ENCODE data around the gene CC2D2A.
"Not testable (repeated sequence)": the region's sequence is repeated elsewhere in the genome, so short reads cannot be mapped to it uniquely, and the experiment has no call there.

The CC2D2A gene

GRCh38 chr4:15470128-15470475 lies 420 bp downstream of the CC2D2A start:
- no peak for DNase-seq

DNA sequence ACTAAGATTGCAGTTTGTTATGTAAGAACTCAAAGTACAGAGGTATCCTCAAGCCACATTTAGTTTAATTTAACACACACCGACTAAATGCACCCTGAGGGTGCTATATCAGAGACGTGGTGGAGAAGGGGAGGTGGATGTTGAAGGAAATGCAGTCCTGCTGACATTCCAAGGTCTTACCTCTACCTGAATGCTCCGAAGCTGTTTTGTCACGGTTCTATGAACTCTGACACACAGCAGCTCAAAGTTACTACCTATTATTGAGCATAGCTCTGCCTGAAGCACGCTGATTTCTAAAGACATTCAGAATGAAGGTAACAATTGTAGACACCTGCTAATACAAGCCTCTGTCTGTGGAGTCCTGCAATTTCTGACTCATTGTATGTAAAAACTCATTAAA lies 6.7 kb downstream of the CC2D2A start:
- DNase-seq = no peak

GRCh38 chr4:15478724-15479088 lies 9.0 kb downstream of the CC2D2A start:
- no peak for DNase-seq

DNA sequence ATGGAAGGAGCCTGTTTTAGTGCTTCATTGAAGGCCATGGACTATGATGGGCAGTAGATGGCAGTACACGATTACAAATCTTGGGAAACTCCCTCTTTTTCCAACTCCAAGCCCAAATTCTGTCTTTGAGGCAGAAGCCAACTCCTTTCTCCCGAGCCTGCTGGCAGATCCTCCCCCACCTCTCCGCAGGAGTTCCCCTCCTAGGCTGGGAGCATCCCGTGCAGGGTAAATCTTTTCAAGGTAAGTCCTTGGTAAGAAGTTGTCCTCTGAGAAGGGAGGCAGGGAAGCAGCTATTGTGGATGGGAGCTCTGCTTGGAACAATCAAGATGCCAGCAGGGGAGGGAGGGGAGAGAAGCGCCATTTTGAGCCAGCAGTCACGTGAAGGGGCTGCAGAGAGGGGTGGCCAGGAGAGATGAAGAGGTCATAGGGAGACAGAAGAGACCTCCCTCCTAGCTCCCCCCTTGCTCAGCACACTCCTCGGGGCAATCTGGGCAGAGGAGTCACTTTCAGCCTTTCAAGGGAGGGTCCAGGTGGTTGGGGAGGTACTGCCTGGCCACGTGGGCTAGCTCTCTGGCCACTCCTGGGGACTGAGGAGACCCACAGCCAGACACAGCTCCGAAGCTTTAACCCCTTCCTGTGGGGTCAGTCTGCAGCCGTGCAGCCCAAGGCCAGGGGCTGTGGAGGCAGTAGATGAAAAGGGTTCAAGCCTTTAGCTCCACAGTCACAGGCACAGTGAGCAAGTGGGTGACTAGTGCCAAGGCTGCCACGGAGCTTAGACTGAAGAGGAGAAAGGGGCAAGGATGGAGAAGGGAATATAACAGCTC lies 9.6 kb downstream of the CC2D2A start:
- DNase-seq = peak; percentile 16

DNA sequence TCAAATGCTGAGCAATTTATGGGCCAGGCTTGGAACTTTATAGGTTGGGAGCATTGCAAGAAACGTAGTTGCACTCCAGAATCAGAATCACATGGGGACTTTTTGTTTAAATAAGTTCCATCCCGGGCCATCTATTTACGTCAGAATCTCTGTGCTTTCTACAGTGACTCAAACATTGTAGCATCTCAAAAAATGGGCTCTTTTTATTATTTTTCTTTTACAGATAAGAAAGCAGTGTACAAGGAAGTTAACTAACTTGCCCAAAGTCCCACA lies 10.2 kb downstream of the CC2D2A start:
- no peak for DNase-seq

DNA sequence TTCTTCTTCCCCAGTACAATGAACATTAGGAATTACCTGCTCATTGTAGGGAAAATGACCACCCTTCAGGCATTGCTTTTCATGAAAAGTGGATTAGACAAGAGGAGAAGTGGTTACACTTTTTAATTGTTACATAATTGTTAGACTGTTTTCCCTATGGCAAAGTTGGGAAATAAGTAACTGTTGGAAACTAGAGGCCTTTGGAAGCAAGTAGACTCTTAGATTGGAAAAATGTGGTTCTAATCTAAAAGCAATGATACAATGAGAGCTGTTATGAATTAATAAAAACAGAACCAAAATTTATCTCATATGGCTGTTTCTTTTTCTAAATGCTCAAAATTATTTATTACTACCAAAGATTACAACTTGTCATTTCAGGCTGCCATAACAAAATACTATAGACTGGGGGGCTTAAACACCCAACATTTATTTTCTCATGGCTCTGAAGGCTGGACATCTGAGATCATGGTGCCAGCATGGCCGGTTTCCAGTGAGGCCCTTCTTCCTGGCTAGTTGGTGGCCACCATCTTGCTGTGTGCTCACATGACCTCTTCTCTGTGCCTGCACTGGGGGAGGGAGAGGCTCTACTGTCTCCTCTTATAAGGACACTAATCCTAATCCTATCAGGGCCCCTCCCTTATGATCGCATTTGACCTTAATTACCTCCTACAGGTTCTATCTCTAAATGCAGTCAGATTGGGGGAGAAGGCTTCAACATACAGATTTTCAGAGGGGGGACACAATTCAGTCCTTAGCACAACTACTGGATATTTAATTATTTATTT lies 12.5 kb downstream of the CC2D2A start:
- no peak for DNase-seq

GRCh38 chr4:15482842-15483241 lies 13.2 kb downstream of the CC2D2A start:
- no peak for DNase-seq

GRCh38 chr4:15488136-15488535 lies 18.5 kb downstream of the CC2D2A start:
- no peak for DNase-seq

- DNase-seq = no peak
Measured at GRCh38 chr4:15488658-15489470, 19.2 kb downstream of the CC2D2A start.

DNA sequence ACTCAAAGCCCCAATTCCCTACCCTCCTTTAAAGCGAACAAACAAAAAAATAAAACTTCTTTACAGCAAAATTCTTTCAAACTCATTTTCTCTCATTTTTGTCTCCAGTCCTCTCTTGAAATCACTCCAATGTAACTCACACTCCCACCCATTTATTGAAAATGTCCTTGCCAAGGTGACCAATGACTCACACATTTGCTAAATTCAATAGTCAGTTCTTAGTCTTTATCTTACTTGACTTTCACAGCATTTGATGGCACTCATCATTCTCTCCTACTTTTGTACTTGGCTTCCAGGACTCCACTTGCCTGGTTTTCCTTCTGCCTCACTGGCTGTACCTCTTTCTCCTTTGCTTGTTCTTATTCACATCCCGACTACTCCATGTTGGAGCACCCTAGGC lies 19.9 kb downstream of the CC2D2A start:
- DNase-seq = no peak

DNA sequence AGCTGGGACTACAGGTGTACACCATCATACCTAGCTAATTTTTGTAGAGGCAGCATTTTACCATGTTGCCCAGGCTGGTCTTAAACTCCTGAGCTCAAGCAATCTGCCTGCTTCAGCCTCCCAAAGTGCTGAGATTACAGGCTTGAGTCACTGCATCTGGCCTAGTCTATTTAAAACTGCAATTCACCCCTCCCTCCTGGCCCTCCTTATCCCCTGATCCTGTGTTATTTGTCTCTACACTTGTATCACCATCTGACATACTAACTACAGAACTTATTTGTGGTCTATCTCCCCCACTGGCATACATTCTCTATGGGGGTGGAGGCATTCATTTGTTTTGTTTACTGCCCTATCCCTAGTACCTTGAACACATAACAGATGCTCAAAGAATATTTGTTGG lies 23.7 kb downstream of the CC2D2A start:
- no peak for DNase-seq

DNA sequence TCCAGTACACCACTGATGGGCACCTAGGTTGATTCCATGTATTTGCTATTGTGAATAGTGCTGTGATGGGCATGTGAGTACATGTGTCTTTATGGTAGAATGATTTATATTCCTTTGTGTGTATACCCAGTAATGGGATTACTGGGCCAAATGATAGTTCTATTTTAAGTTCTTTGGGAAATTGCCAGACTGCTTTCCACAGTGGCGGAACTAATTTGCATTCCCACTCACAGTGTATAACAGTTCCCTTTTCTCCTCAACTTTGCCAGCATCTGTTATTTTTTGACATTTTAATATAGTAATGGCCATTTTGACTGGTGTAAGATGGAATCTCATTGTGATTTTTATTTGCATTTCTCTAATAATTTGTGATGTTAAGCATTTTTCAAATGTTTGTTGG lies 25.9 kb downstream of the CC2D2A start:
- no peak for DNase-seq

DNA sequence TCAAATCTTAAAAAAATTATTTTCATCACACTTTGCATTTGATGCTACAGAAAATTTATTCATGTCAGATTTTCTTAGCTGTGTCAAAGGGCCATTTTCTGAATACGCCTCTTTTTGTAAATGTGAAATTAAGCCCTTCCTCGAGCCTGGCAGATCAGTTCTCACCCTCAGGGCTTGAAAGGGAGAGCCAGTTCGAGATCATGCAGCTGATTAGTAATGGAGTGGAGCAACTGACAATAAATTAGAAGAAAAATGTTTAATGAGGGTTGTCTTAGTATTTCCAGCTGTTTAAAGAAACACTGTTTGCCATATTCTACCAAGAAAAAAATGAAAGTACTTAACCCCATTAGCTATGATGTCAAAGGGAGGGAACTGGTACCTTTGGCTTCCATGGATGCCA lies 28.7 kb downstream of the CC2D2A start:
- no peak for DNase-seq

DNA sequence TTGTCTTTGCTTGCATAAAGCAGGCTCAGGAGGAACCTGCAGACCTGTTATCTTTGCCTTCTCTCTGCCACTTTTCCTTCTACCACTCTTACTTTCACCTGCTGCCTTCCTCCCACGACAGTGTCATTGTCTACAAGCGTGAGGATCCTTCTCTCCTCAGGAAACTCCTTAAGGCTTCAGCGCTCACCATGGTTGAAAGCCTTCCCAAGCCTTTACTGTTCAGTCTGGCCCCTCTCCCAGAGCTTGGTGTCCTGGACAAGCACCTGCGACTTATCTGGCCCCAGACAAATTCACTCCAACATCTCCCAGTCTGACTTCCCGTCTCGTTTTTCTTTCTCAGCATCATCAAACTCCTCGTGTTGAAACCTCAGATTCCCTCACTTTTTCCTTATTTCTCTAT lies 31.0 kb downstream of the CC2D2A start:
- no peak for DNase-seq

DNA sequence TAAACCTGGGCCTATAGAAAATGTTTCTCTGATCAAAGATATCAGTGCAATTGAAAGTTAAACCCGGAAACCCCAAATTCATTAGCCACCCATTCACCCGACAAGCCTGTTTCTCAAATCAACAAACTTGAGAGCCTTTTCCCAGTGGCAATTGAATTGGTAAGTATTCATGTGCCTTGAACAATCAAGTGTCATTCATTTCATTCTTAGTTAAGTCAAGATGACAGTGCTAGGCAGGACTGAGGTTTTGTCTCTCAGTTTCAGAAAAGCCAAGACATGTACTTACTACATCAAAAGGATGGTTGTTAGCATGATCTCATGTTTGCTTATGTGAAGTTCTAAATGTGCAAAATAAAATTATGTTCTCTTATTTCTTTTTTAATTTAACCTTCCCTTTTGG lies 32.3 kb downstream of the CC2D2A start:
- no peak for DNase-seq

- DNase-seq = no peak
Measured at GRCh38 chr4:15502384-15502783, 32.7 kb downstream of the CC2D2A start.

- no peak for DNase-seq
Measured at GRCh38 chr4:15504041-15504440, 34.4 kb downstream of the CC2D2A start.

- no peak for DNase-seq
Measured at GRCh38 chr4:15506464-15506863, 36.8 kb downstream of the CC2D2A start.

DNA sequence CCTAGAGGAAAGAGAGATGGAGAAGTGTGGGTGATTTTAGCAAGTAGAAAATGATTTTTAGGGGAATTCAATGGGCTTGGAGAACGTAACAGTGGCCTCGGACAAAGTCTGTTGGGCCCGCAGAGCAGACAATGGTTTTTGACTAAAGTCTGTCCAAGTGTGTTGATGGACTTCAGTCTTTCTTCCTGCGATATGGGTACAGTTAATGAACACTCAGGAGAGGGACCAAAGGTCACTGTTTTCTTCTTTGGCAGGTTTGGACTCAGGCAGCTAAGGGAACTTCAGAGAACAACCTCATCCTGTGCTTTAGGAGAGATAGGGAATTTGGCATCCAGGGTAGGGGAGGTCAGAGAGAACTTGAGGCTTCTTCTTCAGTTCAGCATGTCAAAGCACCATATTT lies 38.0 kb downstream of the CC2D2A start:
- no peak for DNase-seq

- DNase-seq = no peak
Measured at GRCh38 chr4:15510961-15511360, 41.3 kb downstream of the CC2D2A start.

DNA sequence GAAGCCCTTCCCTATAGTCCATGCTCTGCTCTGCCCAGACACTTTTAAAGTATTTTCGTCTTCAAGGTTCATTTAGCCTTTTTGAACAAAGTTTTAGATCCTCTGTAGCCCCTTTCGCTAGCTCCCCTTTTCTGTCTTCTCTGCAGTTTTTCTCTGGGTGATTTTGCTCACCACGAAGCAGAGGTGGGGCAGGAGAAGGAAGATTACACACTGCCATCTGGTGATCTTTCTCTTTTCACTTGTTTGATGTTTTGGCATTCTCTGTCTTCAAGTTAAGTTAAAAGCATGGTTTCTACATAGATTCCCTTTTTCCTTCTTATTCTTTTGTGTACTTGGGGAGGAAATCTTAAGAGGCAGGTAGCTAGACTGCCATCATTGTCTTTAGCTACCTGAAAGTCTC lies 43.9 kb downstream of the CC2D2A start:
- DNase-seq = no peak

- no peak for DNase-seq
Measured at GRCh38 chr4:15515106-15515505, 45.4 kb downstream of the CC2D2A start.

- no peak for DNase-seq
Measured at GRCh38 chr4:15516494-15516893, 46.8 kb downstream of the CC2D2A start.

DNA sequence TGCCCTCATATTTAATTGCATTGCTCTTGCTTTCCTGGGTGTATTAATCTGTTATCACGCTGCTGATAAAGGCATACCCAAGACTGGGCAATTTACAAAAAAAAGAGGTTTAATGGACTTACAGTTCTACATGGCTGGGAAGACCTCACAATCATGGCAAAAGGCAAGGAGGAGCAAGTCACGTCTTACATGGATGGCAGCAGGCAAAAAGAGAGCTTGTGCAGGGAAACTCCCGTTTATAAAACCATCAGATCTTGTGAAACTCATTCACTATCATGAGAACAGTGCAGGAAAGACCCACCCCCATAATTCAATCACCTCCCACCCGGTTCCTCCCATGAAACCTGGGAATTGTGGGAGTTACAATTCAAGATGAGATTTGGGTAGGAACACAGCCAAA lies 48.0 kb downstream of the CC2D2A start:
- DNase-seq = not testable (repeated sequence)

Measured in CD4-positive, alpha-beta T cell treated with Interleukin-17A for 1 hour (primary cell).